K562 (cell line): ENCODE data around the gene NAA80. TPM values are rescaled to one million over a fixed set of nuclear protein-coding genes. Genes with fewer than 3 reads are reported as not detected.
A peak's percentile ranks its signal among the peaks of the same experiment; 100 is the strongest.

Experiments used
- FOXA3 ChIP-seq, 2 experiments: fragments of 450-650 bp in 1 of 2; sonication (generic) in 1 of 2; formaldehyde crosslinking; IDR thresholded peaks in 1 of 2; conservative IDR thresholded peaks in 1 of 2; 2 replicates each; pipeline versions ENCODE4 v1.4.0 to v1.8.0; 2020 to 2022; ENCODE audit warnings: mild to moderate bottlenecking in 2 of 2, missing genetic modification reagents in 1 of 2
- HBP1 ChIP-seq: fragments of 450-650 bp; formaldehyde crosslinking; IDR thresholded peaks from 2 replicates; pipeline ENCODE4 v1.4.0; 2022; ENCODE audit warnings: missing genetic modification characterization
- TFAP4 ChIP-seq: sonication (generic); formaldehyde crosslinking; IDR thresholded peaks from 2 replicates; pipeline ENCODE4 v1.8.0; 2022; ENCODE audit warnings: missing genetic modification reagents, mild to moderate bottlenecking, moderate library complexity, borderline replicate concordance
- polyA plus RNA-seq, 8 experiments: library from polyadenylated mRNA; depleted of rRNA in 4 of 8; stranded (reverse) in 5 of 8; unstranded in 3 of 8; fragments of >200 nt; fragmentation: Nextera tagmentation in 2 of 8; fragmentation: Illumina TruSeq in 1 of 8; extraction: Ambion mirVana in 2 of 8; extraction: Trizol in 1 of 8; gene quantifications; 2 replicates each; pipeline versions ENCODE4 v1.2.1 to v1.2.3, GENCODE V29; 2011 to 2014; ENCODE audit warnings: inconsistent platforms in 1 of 8, missing spikeins in 1 of 8
- total RNA-seq, 7 experiments: library from RNA; depleted of rRNA in 6 of 7; stranded (reverse); fragments of >200 nt in 6 of 7; fragmentation: Illumina TruSeq in 2 of 7; extraction: Trizol in 2 of 7; gene quantifications; 2 replicates each; pipeline versions ENCODE4 v1.2.1 to v1.2.3, GENCODE V29; 2011 to 2021; ENCODE audit warnings: low replicate concordance in 1 of 7
- TF ChIP-seq, protein P1 (sequence below): sonication (generic); formaldehyde crosslinking; IDR thresholded peaks from 2 replicates; pipeline ENCODE4 v1.8.1; 2023; ENCODE audit warnings: mild to moderate bottlenecking, missing genetic modification reagents, moderate library complexity

The NAA80 gene
- total and polyA plus RNA-seq, 9 of the 15 experiments (the other 6 are each of a cell fraction or from before 2014, with no cell fraction given) = 0.82 to 24.0 (median 8.6) TPM

DNA sequence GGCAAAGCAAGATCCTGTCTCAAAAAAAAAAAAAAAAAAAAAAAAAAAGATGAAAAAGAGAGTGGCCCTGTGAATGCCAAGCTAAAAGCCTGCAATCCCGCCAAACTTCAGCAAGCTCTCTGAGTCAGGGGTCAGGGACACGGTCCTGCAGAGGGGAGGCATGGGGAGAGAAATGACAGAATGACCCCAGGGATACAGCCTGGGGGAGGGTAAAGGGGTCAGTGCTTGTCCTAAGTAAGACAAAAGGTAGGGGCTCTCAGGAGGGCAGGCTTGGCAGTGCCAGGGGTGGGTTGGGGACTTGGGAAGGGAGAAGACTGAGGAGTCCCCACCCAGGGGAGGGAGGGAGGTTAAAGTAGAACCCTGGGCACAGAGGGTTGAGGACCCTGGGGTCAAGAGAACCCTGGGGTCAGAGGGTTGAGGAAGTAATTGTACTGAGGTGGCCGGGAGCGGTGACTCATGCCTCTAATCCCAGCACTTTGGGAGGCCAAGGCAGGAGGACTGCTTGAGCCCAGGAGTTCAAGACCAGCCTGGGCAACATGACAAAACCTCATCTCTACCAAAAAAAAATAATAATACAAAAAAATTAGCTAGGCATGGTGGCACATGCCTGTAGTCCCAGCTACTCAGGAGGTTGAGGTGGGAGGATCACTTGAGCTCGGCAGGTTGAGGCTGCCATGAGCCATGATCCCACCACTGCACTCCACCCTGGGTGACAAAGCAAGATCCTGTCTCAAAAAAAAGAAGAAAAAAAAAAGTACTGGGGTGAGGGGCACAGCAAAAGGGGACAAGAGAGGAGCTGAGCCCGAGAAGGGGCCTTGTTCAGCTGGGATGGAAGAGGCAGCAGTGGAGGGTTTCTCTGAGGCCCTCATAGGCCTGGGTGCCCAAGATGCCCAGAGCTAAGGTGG is 35.5 kb downstream of the NAA80 start (continued):
- TF ChIP-seq HBP1 (CRISPR knock-in tag) = no peak
- TF ChIP-seq, protein P1, sequence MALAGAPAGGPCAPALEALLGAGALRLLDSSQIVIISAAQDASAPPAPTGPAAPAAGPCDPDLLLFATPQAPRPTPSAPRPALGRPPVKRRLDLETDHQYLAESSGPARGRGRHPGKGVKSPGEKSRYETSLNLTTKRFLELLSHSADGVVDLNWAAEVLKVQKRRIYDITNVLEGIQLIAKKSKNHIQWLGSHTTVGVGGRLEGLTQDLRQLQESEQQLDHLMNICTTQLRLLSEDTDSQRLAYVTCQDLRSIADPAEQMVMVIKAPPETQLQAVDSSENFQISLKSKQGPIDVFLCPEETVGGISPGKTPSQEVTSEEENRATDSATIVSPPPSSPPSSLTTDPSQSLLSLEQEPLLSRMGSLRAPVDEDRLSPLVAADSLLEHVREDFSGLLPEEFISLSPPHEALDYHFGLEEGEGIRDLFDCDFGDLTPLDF (CRISPR knock-in tag) = no peak
- no peak for TF ChIP-seq FOXA3 (CRISPR knock-in tag; conservative IDR thresholded peaks at IDR 0.05 in 1 of 2, IDR thresholded peaks at IDR 0.05 in 1 of 2)
- TF ChIP-seq TFAP4 (CRISPR knock-in tag) = 0 out of 2 replicates have a peak, but pooled peaks have one; percentile 12
